Measurements from ENCODE around the gene CPN2.

The CPN2 gene

DNA sequence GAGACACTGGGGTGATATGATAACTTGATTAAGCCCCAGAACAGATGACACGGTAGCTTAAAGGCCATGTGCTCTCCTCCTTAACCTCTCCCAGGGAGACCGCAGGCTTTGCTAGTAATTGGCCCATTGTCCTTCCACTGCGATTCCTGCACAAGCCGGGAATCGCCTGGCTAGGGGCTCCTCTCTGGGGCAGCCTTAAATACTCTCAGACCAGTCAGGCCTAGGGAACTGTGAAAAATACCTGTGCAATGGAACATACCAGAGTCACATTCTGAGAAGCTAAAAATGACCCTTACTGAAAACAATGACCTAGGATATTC, 56.3 kb downstream of the CPN2 start:
- no peak for DNase-seq (ENCODE audit: low spot score)

GRCh38 chr3:194294199-194294894, 56.8 kb downstream of the CPN2 start:
- DNase-seq (ENCODE audit: low spot score) = no peak

DNA sequence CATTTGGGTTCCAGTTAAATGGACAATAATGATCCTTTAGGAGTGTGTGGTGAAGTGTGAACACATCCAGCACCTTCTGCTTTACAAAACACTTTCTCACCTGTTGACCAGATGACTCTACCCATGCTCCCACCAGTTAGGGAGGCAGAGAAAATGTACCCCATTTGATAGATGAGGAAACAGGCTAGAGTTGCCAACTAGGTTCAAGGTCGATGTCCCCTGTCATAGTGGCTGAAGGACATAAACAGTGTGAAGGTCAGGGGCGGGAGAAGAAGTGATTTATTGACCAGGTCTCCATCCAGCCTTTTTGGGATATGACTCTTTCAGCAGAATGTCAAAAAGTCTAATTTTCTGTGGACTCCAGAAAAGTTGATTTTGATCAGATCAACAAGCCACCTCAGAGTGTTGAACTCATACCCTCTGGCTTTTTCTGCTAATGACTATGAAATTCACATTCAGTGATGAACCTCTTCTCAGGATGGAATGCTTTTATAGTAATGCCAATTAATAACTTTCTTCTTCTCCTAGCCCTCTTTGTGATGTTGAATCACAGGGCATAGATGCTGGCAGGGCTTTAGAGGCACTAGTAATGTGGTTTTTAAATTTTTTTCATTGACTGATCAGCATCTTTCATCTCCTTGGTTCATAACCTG, 57.5 kb downstream of the CPN2 start:
- DNase-seq (ENCODE audit: low spot score) = no peak

- no peak for DNase-seq (ENCODE audit: low spot score)
Observed at GRCh38 chr3:194292331-194292730, 58.8 kb downstream of the CPN2 start.
